HG03095 (cell line): ENCODE results near the gene LBHD2.

Experiments used
- ATAC-seq: cut with Tn5 transposase; IDR thresholded peaks from one replicate; pipeline ENCODE4 v1.9.1; 2021; ENCODE audit warnings: moderate library complexity; ENCODE audit not compliant: unreplicated experiment

Gene LBHD2

GRCh38 chr14:103067231-103067954 is 16.6 kb upstream of the LBHD2 start:
- no peak for ATAC-seq

- ATAC-seq, result no peak
Observed at GRCh38 chr14:103068351-103069073, 15.5 kb upstream of the LBHD2 start.

DNA sequence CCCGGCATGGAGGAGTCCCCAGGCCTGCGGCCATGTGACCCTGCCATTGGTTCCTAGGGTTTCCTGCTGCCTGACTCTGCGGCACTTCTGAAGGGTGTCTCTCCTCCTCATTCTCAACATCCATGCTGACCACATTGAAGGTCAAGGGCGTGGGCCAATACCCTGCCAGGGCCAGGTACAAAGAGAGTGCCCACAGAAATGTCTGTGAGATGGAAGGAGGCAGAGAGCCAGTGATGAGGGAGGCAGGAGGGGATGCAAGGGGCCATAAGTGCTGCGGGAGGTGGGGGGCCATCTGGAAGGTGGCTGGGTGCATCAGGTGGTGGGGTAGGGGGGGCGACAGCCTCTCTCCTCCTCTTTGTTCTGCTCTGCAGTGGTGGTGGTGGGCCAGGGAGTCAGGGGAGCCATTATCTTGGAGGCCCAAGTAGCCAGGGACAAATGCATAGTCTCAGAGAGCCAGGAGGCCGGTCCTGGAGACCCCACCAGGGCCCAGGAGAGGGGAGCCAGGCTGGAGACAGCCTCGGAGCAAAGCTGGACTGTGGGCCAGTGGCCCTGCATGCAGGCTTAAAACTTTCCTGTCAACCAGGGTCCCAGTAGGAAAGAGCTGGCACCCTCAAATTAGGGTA is 13.6 kb upstream of the LBHD2 start:
- ATAC-seq, result no peak

GRCh38 chr14:103070971-103071542 is 13.0 kb upstream of the LBHD2 start:
- no peak for ATAC-seq

DNA sequence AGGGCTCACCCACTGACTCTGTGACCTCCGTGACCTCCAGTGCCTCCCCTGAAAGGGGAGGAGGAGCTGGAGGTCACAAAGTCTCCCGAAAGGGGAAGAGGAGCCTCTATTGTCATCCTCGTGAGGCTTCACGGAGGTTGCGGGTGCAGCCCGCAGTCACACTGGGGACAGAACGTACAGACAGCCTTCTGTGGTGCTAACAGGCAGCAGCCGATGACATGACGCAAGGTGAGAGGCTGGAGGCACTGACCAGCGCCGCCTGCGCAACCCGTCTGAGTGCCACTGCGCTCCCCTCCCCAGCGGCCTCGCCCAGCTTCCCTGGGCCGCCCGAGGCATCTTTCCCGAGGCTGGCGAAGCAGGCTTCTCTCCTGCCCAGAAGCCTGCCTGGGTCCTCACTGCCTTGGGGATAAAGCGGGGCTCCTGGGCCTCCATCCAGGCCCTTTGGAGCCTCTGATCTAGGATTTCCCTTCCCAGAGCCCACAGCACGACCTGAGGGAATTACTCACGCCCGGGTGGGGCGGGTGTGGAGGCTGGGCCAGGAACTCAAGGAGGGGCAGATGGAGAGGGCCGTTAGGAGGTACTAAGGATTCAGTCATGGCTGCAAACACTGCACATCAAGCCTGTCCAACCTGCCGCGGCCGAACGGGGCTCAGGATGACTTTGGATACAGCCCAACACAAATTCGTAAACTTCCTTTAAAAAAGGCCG is 12.3 kb upstream of the LBHD2 start:
- no peak for ATAC-seq

GRCh38 chr14:103072595-103073366 is 11.2 kb upstream of the LBHD2 start:
- no peak for ATAC-seq

DNA sequence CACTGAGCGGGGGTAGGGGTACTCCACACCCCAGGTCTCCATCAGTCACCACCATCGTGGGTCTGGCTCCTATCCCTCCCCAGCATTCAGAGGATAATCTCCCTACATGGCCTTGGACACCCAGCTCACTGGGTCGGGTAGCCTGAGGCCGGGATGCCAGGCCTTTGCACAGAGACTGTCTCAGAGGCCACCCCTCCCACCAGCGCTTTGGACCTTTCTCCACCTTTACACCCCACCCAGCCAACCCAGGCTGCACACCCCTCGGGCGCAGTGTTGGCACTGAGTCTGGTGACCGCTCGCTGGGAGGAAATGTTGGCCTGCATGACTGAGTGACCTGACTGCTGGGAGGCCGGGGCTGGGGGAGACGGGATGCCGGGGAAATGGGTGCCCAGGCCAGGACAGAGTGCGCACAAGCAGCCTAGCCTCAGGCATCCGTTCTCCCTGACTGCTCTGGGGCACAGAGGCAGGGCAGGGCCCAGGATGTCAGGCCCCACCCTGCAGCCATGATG is 10.6 kb upstream of the LBHD2 start:
- ATAC-seq, result no peak

DNA sequence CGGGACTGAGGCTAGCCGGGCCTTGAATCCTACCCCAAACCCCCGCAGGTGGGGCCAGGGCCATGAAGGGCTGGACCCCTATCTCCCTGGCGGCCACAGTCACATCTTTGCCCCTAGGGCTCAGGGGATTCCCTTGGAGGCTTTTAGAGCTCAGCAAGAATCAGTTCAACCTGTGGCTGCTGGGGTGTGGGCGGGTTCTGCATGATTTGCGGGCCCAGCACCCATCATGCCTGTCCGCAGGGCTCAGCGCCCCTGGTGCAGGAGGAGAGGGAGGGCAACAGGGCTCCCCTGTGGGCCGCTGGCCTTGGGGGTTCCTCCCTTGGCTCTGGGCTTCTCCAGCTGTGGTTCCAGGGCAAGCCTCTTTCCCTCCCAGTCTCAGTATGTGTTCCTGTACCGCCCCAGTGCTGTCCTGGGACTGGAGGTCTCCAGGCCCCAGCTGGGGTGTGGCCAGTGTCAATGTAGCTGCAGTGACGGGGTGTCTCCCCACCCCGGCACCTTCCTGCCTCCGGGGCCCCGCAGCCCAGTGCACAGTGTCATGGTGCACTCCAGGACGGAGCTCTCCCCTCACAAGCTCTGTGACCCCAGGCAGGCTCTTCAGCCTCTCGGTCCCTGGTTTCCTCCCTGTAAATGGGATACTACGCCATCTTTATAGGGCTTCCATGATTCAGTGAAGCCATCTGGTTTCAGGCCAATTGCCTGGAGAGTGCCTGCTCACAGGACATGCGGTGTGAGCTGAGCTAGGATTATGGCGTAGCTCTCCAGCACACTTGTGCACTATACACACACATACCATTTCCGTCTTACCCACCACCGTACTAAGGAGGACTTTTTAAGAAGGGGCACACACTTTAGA is 9.9 kb upstream of the LBHD2 start:
- no peak for ATAC-seq

GRCh38 chr14:103074729-103075367 is 9.2 kb upstream of the LBHD2 start:
- no peak for ATAC-seq

DNA sequence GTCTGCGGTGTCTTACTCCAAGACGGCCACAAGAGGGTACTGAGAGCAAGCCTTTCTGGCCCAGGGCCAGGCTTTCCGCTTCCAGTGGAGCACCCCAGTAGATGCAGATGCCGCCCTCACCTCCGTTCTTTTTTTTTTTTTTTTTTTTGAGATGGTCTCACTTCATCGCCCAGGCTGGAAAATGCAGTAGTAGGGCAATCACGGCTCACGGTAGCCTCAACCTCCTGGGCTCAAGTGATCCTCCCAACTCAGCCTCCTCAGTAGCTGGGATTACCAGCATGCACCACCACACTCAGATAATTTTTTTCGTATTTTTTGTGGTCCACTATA is 5.6 kb upstream of the LBHD2 start:
- no peak for ATAC-seq

DNA sequence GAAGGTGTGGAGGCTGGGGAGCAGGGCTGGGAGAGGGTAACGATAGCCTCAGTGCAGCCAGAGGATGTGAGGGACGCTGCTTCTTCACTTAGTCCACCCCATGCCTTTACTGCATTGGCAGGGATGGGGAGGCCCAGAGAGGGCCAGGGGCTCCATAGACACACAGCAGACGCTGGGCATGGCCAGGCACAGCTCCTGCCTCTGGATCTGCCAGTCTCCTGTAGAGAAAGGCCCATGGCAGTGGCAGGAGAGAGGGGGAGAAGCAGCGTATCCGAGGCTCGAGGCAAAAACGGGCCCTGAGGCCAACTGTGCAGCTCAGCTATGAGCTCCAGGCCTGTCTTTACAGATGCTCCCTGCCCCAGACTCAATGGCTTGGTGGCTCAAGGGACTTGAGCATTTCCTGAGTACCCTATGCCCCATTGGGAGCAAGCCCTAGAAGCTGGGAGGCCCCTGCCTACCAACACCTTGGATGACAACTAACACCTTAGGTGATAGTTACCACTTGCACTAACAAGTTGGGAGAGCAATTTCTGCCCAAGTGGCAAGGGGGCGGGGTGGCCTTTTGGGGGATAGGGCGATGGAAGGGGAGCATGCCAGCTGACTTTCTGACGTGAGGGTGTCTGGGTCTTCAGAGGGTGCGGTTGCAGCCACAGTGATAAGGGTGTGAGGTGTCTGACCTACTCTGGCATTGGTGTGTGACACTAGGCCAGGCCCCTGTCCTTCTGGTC is 5.0 kb upstream of the LBHD2 start:
- no peak for ATAC-seq

- ATAC-seq, result no peak
Observed at GRCh38 chr14:103081951-103082350, 2.1 kb upstream of the LBHD2 start.

DNA sequence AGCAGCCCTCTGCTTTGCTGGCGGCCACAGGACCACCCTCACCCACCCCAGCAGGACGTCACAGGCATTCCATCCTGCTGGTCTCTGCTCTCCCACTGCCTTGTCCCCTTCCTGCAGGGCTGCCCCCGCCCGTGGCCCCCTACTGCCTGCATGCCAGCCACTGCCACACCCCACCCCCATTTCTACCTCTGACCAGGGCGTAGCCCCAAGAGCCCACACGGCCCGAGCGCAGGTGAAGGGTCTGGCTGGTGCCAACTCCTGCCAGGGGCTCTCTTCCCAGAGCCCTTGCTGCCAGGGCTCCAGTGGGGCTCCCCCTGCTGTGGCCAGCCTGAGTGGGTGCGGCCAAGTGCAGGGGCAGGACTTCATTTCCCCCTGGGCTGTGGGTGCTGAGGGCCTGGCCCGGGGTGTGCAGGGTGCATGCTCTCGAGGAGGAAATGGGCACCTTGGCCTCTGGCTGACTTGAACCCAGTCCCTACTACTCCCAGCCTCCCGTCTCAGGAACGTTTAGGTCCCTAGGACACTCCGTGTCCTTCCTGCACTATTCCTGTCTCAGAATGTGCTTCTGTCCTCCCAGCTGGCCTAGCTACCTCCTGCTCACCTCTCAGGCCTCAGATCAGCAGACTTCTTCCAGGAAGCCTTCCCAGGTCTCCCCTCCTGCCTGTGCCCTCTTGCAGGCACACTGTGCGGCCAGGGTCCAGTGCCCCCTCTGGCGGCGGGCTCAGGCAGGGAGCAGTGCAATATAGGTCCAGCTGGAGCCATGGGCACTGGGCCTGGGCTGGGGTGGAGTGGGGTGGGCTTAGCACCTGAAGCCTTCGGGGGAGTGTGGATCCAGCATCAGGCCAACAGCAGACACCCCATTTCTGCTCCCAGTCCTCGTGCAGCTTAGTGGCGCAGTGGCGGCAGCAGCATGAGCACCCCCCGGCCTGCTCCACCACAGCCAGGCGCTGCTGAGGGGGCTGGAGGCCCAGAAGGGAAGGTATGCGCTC is 1.4 kb downstream of the LBHD2 start:
- ATAC-seq, result no peak

- no peak for ATAC-seq
Observed at GRCh38 chr14:103086771-103087342, 2.8 kb downstream of the LBHD2 start.

- ATAC-seq, result no peak
Observed at GRCh38 chr14:103087343-103087835, 3.4 kb downstream of the LBHD2 start.

GRCh38 chr14:103088921-103089320 is 4.9 kb downstream of the LBHD2 start:
- ATAC-seq, result no peak
